ENCODE results near the gene SLC4A3. TPM values are rescaled to one million over a fixed set of nuclear protein-coding genes. Genes with fewer than 3 reads are reported as not detected.

SLC4A3 gene
- total and polyA plus RNA-seq, 8 donors: 1.4 to 10.2 (median 2.9) TPM

GRCh38 chr2:219643788-219644398, 16.5 kb downstream of the SLC4A3 start:
- Histone ChIP-seq H3K4me3 (no peak overlapping the region), H3K27ac (no peak overlapping the region), H3K36me3 (no peaks in the 10 kb centered on the region), H3K4me1 (peaks cover 0 to 2% (median 0%) of the 10 kb centered on the region in 3 donors), H3K9me3 (no peaks in the 10 kb centered on the region), H3K27me3 (no peaks in the 10 kb centered on the region)
- TF ChIP-seq, protein P1, sequence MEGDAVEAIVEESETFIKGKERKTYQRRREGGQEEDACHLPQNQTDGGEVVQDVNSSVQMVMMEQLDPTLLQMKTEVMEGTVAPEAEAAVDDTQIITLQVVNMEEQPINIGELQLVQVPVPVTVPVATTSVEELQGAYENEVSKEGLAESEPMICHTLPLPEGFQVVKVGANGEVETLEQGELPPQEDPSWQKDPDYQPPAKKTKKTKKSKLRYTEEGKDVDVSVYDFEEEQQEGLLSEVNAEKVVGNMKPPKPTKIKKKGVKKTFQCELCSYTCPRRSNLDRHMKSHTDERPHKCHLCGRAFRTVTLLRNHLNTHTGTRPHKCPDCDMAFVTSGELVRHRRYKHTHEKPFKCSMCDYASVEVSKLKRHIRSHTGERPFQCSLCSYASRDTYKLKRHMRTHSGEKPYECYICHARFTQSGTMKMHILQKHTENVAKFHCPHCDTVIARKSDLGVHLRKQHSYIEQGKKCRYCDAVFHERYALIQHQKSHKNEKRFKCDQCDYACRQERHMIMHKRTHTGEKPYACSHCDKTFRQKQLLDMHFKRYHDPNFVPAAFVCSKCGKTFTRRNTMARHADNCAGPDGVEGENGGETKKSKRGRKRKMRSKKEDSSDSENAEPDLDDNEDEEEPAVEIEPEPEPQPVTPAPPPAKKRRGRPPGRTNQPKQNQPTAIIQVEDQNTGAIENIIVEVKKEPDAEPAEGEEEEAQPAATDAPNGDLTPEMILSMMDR (IDR thresholded peaks at IDR 0.05): no peak
- ATAC-seq (no peak), DNase-seq (no peak), FAIRE-seq (no peak)
- WGBS, 2 donors: 78 to 80% methylated on average over 14 of the region's 14 CpGs
- intact Hi-C loops (cut with DNase I): loop anchor here (2.0 to 10.0 kb wide), 4 partner anchors 102 to 172 kb away; partner anchors contain the start of genes CHPF (in 1 of the 3) and TMEM198 (in 1 of the 3)

DNA sequence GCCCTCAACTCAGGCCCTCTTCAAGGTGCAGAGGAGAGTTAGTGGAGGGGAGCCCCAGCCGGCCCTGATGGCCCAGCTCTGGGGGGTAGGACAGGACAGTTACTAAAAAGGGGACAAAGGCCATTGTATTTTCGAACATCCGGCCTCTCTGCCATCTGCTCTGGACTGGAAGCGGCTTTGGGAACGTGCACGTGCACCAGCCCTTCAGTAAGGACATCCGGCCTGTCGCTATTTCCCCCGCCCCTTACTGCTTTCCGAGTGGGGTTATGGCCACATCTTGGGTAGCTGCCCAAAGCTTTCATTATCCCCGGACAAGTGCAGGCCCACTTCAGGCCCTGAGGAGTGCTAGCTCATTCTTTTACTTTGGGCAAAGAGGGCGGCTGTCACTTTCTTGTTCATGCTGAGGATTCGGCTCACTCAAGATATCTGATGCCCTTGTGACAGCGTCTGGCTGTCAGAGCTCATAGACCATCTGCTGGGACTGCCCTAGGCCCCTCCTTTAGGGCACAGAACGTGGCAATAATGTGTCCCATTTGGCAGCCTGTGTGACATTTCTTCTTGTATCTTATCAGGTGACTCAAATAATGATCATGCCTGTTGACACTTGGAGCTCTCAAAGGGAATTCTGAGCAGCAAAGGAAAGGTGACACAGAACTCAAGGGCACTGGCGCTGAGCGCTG, 17.5 kb downstream of the SLC4A3 start:
- ATAC-seq (no peak), FAIRE-seq (no peak), DNase-seq (no peak)
- Histone ChIP-seq H3K9me3 (no peaks in the 10 kb centered on the region), H3K27ac (no peak overlapping the region), H3K27me3 (peaks cover 0 to 5% (median 0%) of the 10 kb centered on the region in 4 donors), H3K36me3 (no peaks in the 10 kb centered on the region), H3K4me3 (no peak overlapping the region), H3K4me1 (peaks cover 0 to 2% (median 0%) of the 10 kb centered on the region in 3 donors)
- 61 to 66% methylated on average over 17 of the region's 17 CpGs for WGBS, 2 donors
- intact Hi-C loops (cut with DNase I): loop anchor here (5.0 to 10.0 kb wide), 3 partner anchors 103 to 173 kb away; partner anchors contain the start of genes CHPF (in 1 of the 3) and TMEM198 (in 1 of the 3)
- TF ChIP-seq, protein P1 (IDR thresholded peaks at IDR 0.05): no peak

DNA sequence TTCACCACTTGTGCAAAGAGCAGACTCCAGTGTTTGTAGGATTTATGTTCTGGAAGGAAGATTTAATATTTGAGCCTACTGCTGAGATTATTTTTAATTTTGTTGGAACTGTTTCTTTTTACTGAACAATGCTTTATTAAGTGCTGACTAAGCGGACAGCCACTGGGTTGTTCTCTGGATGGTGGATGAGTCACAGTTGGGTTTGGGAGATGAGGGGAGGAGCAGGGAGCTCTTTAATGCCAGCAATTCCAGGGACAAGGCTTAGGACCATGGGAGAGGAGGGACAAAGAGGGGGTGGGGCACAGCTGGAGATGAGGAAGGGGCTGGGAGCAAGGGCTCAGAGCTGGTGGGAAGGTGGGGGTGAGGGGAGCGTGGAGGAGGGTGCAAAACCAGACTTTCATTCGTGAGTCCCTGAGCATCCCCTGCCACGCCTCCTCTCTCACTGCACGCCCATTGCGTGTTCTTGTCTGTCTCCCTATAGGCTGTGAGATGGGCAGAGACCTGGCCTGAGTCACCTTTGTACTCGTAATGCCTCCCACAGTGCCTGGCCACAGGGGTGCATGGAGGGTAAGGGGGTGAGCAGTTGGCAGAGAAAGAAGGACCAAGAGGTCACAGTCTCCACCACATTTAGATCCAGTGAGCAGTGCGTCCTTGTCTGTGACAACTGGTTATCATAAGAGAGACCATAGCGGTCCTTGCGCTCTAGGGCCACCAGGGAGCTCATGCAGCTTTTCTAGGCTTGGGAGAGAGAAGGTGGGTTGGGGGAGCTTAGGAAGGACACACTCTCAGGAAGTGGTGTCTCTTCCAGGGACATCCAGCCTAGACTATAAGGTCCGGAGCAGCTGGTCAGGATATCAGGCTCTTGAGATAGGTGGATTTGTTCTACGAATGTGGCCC, 18.4 kb downstream of the SLC4A3 start:
- no peaks in the 10 kb centered on the region for H3K9me3 ChIP-seq
- no peaks in the 10 kb centered on the region for H3K36me3 ChIP-seq
- no peak overlapping the region for H3K4me3 ChIP-seq
- FAIRE-seq (no peak), DNase-seq (no peak), ATAC-seq (no peak)
- H3K4me1 ChIP-seq: peaks cover 0 to 2% (median 0%) of the 10 kb centered on the region in 3 donors
- 74 to 88% methylated on average over 12 of the region's 12 CpGs for WGBS, 2 donors
- TF ChIP-seq, protein P1 (IDR thresholded peaks at IDR 0.05): no peak
- peaks cover 0 to 5% (median 0%) of the 10 kb centered on the region in 4 donors for H3K27me3 ChIP-seq
- H3K27ac ChIP-seq: no peak overlapping the region
- intact Hi-C loops (cut with DNase I): loop anchor here in 1 of 3 donors (10.0 kb wide), 1 partner anchor 111 kb away; no protein-coding TSS in a partner anchor

DNA sequence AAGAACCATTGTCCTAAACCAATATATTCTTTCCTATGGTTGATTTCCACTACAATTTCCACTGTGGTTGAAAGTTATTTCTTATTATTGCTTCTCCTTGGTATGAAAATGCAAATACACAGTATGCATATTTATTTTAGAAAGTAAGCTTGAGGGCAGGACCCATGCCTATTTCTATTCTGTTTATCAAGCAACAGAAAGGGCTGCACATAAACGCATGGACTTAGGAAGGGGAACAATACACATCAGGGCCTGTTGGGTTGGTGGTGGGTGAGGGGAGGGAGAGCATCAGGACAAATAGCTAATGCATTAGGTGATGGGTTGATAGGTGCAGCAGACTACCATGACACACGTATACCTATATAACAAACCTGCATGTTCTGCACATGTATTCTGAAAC, 20.7 kb downstream of the SLC4A3 start:
- intact Hi-C loops (cut with DNase I): loop anchor here in 1 of 3 donors (10.0 kb wide), 1 partner anchor 113 kb away; no protein-coding TSS in a partner anchor
- no peaks in the 10 kb centered on the region for H3K9me3 ChIP-seq
- H3K27me3 ChIP-seq: peaks cover 0 to 5% (median 0%) of the 10 kb centered on the region in 4 donors
- TF ChIP-seq, protein P1 (IDR thresholded peaks at IDR 0.05): no peak
- 64 to 75% methylated on average over 2 of the region's 2 CpGs for WGBS, 2 donors
- no peaks in the 10 kb centered on the region for H3K4me1 ChIP-seq
- H3K27ac ChIP-seq: no peak overlapping the region
- no peaks in the 10 kb centered on the region for H3K36me3 ChIP-seq
- ATAC-seq: no peak
- H3K4me3 ChIP-seq: no peak overlapping the region
- no peak for FAIRE-seq
- DNase-seq: no peak
